Measurements from ENCODE around the gene HNF4A. TPM values are rescaled to one million over a fixed set of nuclear protein-coding genes. Genes with fewer than 3 reads are reported as not detected.

Gene HNF4A
- total RNA-seq, 1 donor from 2014 or later: not detected

DNA sequence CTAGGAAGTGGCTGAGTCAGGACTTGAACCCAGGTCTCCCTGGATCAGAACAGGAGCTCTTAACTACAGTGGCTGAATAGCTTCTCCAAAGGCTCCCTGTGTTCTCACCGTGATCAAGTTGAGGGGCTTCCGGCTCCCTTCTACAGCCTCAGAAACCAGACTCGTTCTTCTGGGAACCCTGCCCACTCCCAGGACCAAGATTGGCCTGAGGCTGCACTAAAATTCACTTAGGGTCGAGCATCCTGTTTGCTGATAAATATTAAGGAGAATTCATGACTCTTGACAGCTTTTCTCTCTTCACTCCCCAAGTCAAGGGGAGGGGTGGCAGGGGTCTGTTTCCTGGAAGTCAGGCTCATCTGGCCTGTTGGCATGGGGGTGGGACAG is 75.6 kb downstream of the HNF4A start:
- no peak for ATAC-seq
- DNase-seq (ENCODE audit: missing footprints): no peak
- intact Hi-C loops (cut with DNase I): no loop called here

DNA sequence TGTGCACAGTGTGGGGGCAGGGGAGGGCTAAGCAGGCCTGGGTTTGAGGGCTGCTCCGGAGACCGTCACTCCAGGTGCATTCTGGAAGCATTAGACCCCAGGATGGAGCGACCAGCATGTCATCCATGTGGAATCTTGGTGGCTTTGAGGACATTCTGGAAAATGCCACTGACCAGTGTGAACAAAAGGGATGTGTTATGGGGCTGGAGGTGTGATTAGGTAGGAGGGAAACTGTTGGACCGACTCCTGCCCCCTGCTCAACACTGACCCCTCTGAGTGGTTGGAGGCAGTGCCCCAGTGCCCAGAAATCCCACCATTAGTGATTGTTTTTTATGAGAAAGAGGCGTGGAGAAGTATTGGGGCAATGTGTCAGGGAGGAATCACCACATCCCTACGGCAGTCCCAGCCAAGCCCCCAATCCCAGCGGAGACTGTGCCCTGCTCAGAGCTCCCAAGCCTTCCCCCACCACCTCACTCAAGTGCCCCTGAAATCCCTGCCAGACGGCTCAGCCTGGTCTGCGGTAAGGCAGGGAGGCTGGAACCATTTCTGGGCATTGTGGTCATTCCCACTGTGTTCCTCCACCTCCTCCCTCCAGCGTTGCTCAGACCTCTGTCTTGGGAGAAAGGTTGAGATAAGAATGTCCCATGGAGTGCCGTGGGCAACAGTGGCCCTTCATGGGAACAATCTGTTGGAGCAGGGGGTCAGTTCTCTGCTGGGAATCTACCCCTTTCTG is 76.2 kb downstream of the HNF4A start:
- intact Hi-C loops (cut with DNase I): no loop called here
- DNase-seq (ENCODE audit: missing footprints) (no peak), ATAC-seq (no peak)

GRCh38 chr20:44432618-44433577 is 77.4 kb downstream of the HNF4A start:
- intact Hi-C loops (cut with DNase I): no loop called here
- DNase-seq (ENCODE audit: missing footprints) (no peak), ATAC-seq (no peak)

- ATAC-seq (no peak), DNase-seq (ENCODE audit: missing footprints) (no peak)
- intact Hi-C loops (cut with DNase I): no loop called here
These were observed 78.4 kb downstream of the HNF4A start for GRCh38 chr20:44433751-44434538.

DNA sequence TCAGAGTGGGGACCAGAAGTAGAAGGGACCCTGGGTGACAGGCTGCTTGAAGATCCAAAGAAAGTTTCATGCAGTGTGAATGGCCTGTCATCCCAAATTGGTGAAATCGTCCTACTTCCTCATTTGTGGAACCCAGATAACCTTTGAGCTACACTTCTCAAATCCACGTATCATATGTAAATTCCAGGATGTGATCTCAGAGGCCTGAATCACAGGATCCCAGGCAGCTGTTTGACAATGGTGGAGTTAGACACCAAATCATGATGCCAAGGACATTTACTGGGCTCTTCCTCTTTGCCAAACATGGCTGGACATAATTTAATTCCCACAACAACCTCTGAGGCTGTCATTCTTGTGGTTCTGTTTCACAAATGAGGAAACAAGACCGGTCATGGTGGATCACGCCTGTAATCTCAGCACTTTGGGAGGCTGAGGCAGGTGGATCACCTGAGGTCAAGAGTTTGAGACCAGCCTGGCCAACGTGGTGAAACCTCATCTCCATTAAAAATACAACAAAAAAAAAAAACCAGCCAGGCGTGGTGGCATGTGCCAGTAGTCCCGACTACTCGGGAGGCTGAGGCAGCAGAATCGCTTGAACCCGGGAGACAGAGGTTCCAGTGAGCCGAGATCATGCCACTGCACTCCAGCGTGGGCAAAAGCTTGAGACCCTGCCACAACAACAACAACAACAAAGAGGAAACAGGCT is 80.3 kb downstream of the HNF4A start:
- intact Hi-C loops (cut with DNase I): no loop called here
- DNase-seq (ENCODE audit: missing footprints) (no peak), ATAC-seq (no peak)

DNA sequence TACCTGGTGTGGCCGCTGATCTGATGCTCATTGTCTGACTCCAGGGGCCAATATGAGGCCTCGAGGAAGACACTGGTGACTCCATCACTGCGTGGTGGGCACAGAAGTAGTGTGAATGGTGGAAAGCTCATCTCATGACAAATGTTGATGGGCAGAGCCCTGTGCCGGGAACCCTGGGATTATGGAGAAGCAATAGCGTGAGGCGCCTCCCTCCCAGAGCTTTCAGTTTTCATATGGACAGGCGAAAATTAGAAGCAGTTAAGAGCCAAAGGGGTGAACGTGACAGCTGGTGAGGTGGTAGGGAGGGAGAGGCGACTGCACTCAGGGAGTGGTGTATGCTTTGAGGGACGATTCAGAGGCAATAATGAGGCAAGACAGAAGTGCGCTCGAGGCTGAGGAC is 80.9 kb downstream of the HNF4A start:
- DNase-seq (ENCODE audit: missing footprints) (no peak), ATAC-seq (no peak)
- intact Hi-C loops (cut with DNase I): no loop called here

- no peak for DNase-seq (ENCODE audit: missing footprints)
- intact Hi-C loops (cut with DNase I): no loop called here
- no peak for ATAC-seq
These were observed 82.0 kb downstream of the HNF4A start for GRCh38 chr20:44437497-44437896.

DNA sequence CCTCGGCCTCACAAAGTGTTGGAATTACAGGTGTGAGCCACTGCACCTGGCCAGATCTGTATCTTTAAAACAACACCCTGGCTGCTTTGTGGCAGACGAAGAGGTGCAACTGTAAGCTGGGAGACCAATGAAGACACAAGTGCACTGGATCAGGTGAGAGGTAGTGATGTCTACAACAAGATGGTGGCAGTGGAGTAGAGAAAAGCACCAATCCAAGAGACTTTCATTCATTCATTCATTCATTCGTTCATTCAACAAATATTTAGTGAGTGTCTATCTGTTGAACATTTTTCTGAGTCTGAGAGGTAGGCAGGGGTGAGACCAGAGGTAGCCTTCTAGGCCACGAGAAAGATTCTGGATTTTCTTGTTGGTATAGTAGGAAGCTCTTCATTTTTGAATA is 83.3 kb downstream of the HNF4A start:
- intact Hi-C loops (cut with DNase I): no loop called here
- ATAC-seq (no peak), DNase-seq (ENCODE audit: missing footprints) (no peak)

DNA sequence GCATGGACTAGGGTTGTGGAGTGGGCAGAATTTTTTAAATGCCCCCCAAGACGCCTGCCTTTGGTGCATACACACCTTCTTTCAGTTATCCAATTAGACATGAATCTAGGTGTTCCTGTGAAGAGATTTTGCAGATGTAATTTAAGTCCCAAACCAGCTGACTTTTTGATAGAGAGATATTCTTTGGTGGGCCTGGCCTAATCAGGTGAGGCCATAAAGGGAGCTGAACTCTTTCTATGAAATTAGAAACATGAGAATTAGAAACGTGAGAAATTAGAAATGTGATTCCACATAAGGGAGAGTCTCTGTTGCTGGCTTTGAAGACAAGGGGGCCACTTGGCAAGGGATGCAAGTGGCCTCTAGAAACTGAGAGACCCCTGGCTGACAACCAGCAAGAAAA is 83.8 kb downstream of the HNF4A start:
- intact Hi-C loops (cut with DNase I): no loop called here
- no peak for ATAC-seq
- DNase-seq (ENCODE audit: missing footprints): no peak

DNA sequence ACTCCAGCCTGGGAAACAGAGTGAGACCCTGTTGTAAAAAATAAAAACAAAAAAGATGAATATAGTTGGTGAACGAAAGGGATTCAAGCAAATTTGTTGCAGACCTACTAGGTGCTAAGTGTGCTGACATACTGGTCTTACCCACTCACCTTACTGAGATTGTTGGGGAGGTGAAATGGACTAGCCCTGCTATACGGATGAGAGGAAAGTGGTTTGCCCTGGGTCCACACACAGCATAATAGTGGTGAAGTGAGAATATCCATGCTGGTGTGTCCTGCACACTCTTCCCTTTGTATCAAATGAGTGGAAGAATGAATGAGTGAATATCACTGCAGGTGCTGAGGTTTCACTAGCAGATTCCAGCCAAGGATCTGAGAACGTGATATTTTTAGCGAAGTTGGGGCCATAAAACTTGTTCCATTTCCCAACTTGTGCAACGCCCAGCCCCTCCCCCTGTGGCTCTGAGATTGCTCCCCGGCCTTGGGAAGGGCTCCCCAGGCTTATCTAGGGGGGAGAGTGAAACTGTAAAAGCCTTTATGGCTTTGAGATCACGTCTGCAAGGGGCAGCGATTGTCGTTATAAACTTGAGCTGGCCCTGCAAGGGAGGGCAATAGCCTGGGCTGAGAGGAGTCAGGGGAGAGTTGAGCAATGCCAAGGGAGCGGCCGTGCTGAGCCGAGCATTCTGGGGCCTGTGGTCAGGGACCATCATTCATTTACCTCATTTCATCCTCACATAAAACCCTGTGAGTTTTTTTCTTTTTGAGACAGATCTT is 87.0 kb downstream of the HNF4A start:
- ATAC-seq (no peak), DNase-seq (ENCODE audit: missing footprints) (no peak)
- intact Hi-C loops (cut with DNase I): no loop called here

- ATAC-seq (no peak), DNase-seq (ENCODE audit: missing footprints) (no peak)
- intact Hi-C loops (cut with DNase I): no loop called here
These were observed 90.5 kb downstream of the HNF4A start for GRCh38 chr20:44445742-44446710.

DNA sequence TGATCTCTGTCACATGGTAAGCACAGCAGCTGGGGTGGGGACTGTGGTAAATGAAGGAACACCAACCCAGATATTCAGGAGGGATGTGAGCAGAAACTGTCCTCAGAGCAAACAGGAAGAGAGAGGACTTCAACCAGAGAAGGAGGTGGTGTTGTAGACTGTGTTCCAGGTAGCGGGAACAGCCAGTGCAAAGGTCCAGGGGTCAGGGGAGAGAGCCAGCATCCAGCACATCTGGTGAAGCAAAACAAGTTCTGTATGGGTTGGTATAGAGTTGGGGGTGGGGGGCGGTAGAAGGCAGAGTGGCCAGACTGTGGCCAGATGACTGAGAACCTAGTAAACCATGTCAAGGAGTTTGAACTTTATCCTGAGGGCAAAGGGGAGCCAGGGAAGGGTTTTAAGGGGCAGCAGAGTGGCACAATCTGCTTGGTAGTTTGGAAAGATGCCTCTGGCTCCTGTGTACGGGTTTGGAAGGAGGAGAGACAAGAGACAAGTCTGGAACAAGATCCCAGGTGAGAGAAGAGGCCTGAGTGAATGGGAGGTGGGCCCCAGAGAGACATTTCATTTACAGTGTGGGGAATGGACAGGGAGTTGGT is 92.4 kb downstream of the HNF4A start:
- no peak for ATAC-seq
- DNase-seq (ENCODE audit: missing footprints): no peak
- intact Hi-C loops (cut with DNase I): no loop called here

DNA sequence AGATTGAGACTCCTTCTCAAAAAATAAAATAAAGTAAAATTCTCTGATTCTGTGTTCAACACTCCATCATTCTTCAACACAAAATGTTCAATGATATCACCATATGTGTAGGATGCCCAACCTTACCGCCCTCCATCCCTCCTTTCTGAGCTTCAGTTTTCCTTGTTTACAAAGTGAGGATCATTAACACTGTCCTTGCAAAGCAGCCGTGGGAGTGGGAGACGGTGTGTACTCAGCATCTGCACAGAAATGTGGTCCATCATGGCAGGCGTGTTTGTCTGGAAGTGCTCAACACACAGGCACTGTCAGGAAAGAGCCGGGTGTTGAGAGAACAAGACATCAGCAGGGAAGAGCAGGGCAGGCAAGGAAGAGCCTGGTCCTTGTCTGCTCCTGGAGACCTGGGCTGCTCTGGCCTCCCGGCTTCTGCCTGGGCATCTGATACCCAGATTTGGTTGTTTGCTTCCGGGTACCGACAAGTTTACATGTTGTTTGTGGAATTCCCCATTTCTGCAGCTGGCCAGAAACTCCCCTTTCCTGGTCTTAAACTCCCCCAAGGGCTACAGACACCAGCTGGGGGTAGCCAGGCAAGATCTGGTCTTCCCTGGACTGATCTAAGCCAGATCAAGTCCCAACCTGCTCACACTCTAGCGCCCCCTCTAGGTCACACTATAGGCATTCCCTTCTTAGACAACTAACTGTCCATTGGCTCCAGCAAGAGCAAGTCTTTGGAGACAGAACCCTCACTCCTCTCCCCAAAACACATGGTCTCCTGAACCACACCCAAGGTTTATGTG is 93.5 kb downstream of the HNF4A start:
- ATAC-seq: no peak

GRCh38 chr20:44449864-44450263 is 94.4 kb downstream of the HNF4A start:
- ATAC-seq (no peak), DNase-seq (ENCODE audit: missing footprints) (no peak)
- intact Hi-C loops (cut with DNase I): no loop called here

More for the DNA sequence above, 93.5 kb downstream of the HNF4A start:
- DNase-seq (ENCODE audit: missing footprints): no peak
- intact Hi-C loops (cut with DNase I): no loop called here

DNA sequence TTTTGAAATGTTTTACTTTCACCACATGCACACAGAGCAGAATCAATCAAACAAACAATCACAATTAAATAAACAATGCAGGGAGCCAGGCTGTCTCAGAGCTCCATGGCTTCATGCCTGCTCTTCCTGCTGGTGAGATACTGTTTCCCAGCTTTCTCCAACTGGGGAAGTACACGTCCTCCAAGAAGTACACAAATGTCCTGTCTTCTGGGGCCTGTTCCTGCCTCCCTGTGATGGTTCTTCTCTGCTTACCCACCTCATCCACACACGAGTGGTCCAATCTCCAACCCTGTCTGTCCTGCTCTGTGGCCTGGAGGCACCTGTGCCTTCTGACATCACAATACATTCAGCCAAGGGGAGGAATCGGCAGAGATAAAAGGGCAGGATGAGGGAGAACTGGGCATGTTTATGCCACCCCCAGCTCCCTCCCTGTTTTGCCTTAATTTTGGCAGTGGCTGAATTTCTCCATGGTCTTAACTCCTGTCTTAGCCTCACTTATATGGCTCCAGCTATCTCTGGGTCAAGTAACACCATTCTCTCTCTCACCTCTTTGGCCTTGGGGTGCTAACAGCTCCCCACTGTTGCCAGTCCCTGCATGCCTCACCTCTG is 94.9 kb downstream of the HNF4A start:
- DNase-seq (ENCODE audit: missing footprints) (no peak), ATAC-seq (no peak)
- intact Hi-C loops (cut with DNase I): no loop called here

Measured in Right ventricle myocardium inferior (tissue), 1 donor.